ENCODE measurements around the gene LHFPL3. TPM values are rescaled to one million over a fixed set of nuclear protein-coding genes. Genes with fewer than 3 reads are reported as not detected.

LHFPL3 gene
- total RNA-seq, 1 experiment from 2014 or later, result not detected

DNA sequence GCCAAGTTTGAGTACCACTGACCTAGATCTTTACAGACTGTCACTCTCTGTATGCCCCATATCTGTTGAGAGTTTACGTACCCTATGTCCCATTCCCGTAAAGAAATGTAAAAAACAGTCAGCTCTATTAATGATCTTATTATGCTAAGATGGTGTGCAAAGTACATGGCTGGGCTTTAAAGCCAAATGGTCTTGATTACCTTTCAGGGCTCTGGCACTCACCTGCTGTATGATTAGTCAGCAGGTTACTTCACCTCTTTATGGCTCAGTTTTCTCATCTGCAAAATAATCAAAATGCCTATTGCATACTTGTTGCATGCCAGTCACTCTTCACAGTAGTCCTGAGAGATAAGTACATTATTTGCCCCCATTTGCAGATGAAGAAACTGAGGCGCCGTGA is 54.2 kb downstream of the LHFPL3 start:
- Histone ChIP-seq H3K4me3 (ENCODE audit: low read length) (no peak overlapping the region), H3K9me2 (replicated peaks; ENCODE audit: insufficient read depth, low read length) (no peaks in the 10 kb centered on the region), H4K20me1 (ENCODE audit: insufficient read depth, low read depth, low read length) (no peaks in the 10 kb centered on the region), H3K9ac (ENCODE audit: low read length) (no peak overlapping the region), H3K4me1 (ENCODE audit: low read length) (no peaks in the 10 kb centered on the region), H3K36me3 (ENCODE audit: insufficient read depth, low read length) (no peaks in the 10 kb centered on the region), H3K27me3 (ENCODE audit: low read length) (no peaks in the 10 kb centered on the region), H3K27ac (ENCODE audit: low read length) (no peak overlapping the region), H3K79me2 (ENCODE audit: low read length) (no peaks in the 10 kb centered on the region), H3K4me2 (ENCODE audit: low read depth, low read length, poor library complexity, severe bottlenecking) (no peak overlapping the region), H3K9me3 (ENCODE audit: low read length) (no peaks in the 10 kb centered on the region), H2AFZ (ENCODE audit: low read length) (no peak overlapping the region)
- DNase-seq, result no peak

DNA sequence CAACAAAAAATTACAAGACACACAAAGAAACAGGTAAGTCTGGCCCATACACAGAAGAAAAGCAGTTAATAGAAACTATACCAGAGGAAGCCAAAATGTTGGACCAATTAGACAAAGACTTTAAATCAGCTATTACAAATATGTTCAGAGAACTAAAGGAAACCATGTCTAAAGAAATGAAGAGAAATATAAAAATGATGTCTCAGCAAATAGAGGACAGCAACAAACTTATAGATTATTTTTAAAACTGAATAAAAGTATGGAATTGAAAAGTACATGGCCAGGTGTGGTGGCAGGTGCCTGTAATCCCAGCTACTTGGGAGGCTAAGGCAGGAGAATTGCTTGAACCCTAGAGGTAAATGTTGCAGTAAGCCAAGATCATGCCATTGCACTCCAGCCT is 58.5 kb downstream of the LHFPL3 start:
- Histone ChIP-seq H3K27me3 (ENCODE audit: low read length) (no peaks in the 10 kb centered on the region), H3K79me2 (ENCODE audit: low read length) (no peaks in the 10 kb centered on the region), H2AFZ (ENCODE audit: low read length) (no peak overlapping the region), H3K36me3 (ENCODE audit: insufficient read depth, low read length) (no peaks in the 10 kb centered on the region), H3K9me3 (ENCODE audit: low read length) (no peaks in the 10 kb centered on the region), H3K4me1 (ENCODE audit: low read length) (no peaks in the 10 kb centered on the region), H3K4me3 (ENCODE audit: low read length) (no peak overlapping the region), H3K4me2 (ENCODE audit: low read depth, low read length, poor library complexity, severe bottlenecking) (no peak overlapping the region), H4K20me1 (ENCODE audit: insufficient read depth, low read depth, low read length) (no peaks in the 10 kb centered on the region), H3K27ac (ENCODE audit: low read length) (no peak overlapping the region), H3K9ac (ENCODE audit: low read length) (no peak overlapping the region), H3K9me2 (replicated peaks; ENCODE audit: insufficient read depth, low read length) (no peaks in the 10 kb centered on the region; the same call in 1 of the 2 replicates)
- no peak for DNase-seq

DNA sequence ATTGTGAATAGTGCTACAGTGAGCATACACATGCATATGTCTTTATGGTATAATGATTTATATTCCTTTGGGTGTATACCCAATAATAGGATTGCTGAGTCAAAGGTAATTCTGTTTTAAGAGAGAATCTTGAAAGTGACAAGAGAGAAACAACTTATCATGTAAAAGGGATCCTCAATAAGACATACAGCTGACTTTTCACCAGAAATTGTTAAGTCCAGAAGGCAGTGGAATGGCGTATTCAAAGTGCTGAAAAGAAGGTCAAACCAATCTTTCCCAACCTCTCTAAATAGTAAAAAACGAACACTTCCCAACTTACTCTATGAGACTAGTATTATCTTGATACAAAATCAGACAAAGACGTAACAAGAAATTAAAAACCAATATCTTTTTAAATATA is 59.8 kb downstream of the LHFPL3 start:
- Histone ChIP-seq H3K4me1 (ENCODE audit: low read length) (no peaks in the 10 kb centered on the region), H3K36me3 (ENCODE audit: insufficient read depth, low read length) (no peaks in the 10 kb centered on the region), H4K20me1 (ENCODE audit: insufficient read depth, low read depth, low read length) (no peaks in the 10 kb centered on the region), H3K27ac (ENCODE audit: low read length) (no peak overlapping the region), H3K4me2 (ENCODE audit: low read depth, low read length, poor library complexity, severe bottlenecking) (no peak overlapping the region), H3K79me2 (ENCODE audit: low read length) (no peaks in the 10 kb centered on the region), H3K9me2 (replicated peaks; ENCODE audit: insufficient read depth, low read length) (no peaks in the 10 kb centered on the region; the same call in 1 of the 2 replicates), H2AFZ (ENCODE audit: low read length) (no peak overlapping the region), H3K4me3 (ENCODE audit: low read length) (no peak overlapping the region), H3K9me3 (ENCODE audit: low read length) (no peaks in the 10 kb centered on the region), H3K9ac (ENCODE audit: low read length) (no peak overlapping the region), H3K27me3 (ENCODE audit: low read length) (no peaks in the 10 kb centered on the region)
- DNase-seq, result no peak

DNA sequence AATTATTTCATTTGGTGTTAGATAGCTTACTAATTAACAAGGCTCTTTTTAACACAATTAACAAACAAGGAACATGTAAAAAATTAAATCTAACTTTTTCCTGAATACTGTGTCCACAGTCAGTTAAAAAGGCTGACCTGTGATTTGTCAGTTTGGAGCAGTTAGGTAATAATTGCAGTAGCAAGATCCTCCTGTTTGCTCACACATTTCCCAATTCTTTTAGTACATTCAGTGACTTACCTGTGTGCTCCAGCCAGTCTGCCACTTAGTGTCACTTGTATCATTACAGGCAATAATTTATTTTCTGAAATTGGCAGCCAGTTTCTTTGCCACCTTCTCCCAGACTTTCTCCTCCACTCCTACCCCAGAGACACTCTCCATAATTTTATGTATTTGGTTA is 66.8 kb downstream of the LHFPL3 start:
- Histone ChIP-seq H3K36me3 (ENCODE audit: insufficient read depth, low read length) (no peaks in the 10 kb centered on the region), H3K4me1 (ENCODE audit: low read length) (no peaks in the 10 kb centered on the region), H2AFZ (ENCODE audit: low read length) (no peak overlapping the region), H3K27me3 (ENCODE audit: low read length) (no peaks in the 10 kb centered on the region), H3K79me2 (ENCODE audit: low read length) (no peaks in the 10 kb centered on the region), H3K4me2 (ENCODE audit: low read depth, low read length, poor library complexity, severe bottlenecking) (no peak overlapping the region), H3K9ac (ENCODE audit: low read length) (no peak overlapping the region), H3K9me2 (replicated peaks; ENCODE audit: insufficient read depth, low read length) (no peaks in the 10 kb centered on the region), H3K9me3 (ENCODE audit: low read length) (no peaks in the 10 kb centered on the region), H3K27ac (ENCODE audit: low read length) (no peak overlapping the region), H3K4me3 (ENCODE audit: low read length) (no peak overlapping the region), H4K20me1 (ENCODE audit: insufficient read depth, low read depth, low read length) (no peaks in the 10 kb centered on the region)
- DNase-seq, result no peak

DNA sequence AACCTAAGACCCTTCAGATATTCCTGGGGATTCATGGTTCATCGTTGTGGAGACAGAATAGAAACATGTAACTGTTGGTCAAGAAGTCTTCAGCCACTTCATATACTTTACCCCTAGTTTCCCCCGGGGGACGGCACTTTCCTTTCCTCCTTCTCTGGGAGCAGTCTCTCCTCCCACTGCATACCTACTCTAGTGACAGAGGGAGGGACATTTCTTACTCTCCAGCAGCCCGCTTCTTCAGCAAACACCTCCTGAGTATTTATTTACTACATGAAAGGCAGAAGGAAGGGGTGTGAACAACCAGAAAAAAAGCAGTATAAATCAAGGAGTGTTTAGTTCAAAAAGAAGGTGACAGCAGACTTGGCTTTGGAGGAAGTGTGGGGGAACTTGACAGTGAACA is 69.0 kb downstream of the LHFPL3 start:
- no peak overlapping the region for H3K9ac ChIP-seq (ENCODE audit: low read length)
- no peaks in the 10 kb centered on the region for H4K20me1 ChIP-seq (ENCODE audit: insufficient read depth, low read depth, low read length)
- H3K9me3 ChIP-seq (ENCODE audit: low read length), result no peaks in the 10 kb centered on the region
- H3K27me3 ChIP-seq (ENCODE audit: low read length), result no peaks in the 10 kb centered on the region
- DNase-seq, result no peak
- H3K27ac ChIP-seq (ENCODE audit: low read length), result no peak overlapping the region
- H3K9me2 ChIP-seq (replicated peaks; ENCODE audit: insufficient read depth, low read length), result no peaks in the 10 kb centered on the region
- no peak overlapping the region for H3K4me3 ChIP-seq (ENCODE audit: low read length)
- H3K4me2 ChIP-seq (ENCODE audit: low read depth, low read length, poor library complexity, severe bottlenecking), result no peak overlapping the region
- no peaks in the 10 kb centered on the region for H3K79me2 ChIP-seq (ENCODE audit: low read length)
- H3K36me3 ChIP-seq (ENCODE audit: insufficient read depth, low read length), result no peaks in the 10 kb centered on the region
- H2AFZ ChIP-seq (ENCODE audit: low read length), result no peak overlapping the region
- no peaks in the 10 kb centered on the region for H3K4me1 ChIP-seq (ENCODE audit: low read length)

DNA sequence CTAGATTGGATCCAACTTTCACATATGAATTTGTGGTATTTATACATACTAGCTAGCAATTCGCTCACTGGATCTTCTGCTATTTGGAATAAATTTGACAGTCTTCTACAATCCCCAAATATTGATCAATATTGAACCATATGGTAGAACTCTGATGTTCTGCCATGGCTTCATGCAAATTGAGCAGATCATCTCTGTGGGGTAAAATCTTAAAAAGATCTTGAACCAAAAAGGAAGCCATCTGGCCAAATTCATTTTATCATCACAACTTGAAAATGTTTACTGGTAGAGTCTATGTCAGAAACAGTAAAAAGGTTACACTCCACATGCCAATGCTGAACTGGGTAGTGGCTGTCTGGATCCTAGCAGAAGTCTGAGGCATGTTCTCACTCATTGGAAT is 80.0 kb downstream of the LHFPL3 start:
- H2AFZ ChIP-seq (ENCODE audit: low read length), result no peak overlapping the region
- no peak overlapping the region for H3K27ac ChIP-seq (ENCODE audit: low read length)
- H3K79me2 ChIP-seq (ENCODE audit: low read length), result no peaks in the 10 kb centered on the region
- H4K20me1 ChIP-seq (ENCODE audit: insufficient read depth, low read depth, low read length), result no peaks in the 10 kb centered on the region
- no peak for DNase-seq
- no peak overlapping the region for H3K4me3 ChIP-seq (ENCODE audit: low read length)
- H3K4me2 ChIP-seq (ENCODE audit: low read depth, low read length, poor library complexity, severe bottlenecking), result no peak overlapping the region
- H3K27me3 ChIP-seq (ENCODE audit: low read length), result no peaks in the 10 kb centered on the region
- no peaks in the 10 kb centered on the region for H3K9me2 ChIP-seq (replicated peaks; ENCODE audit: insufficient read depth, low read length)
- H3K9ac ChIP-seq (ENCODE audit: low read length), result no peak overlapping the region
- H3K36me3 ChIP-seq (ENCODE audit: insufficient read depth, low read length), result no peaks in the 10 kb centered on the region
- no peaks in the 10 kb centered on the region for H3K4me1 ChIP-seq (ENCODE audit: low read length)
- no peaks in the 10 kb centered on the region for H3K9me3 ChIP-seq (ENCODE audit: low read length)

DNA sequence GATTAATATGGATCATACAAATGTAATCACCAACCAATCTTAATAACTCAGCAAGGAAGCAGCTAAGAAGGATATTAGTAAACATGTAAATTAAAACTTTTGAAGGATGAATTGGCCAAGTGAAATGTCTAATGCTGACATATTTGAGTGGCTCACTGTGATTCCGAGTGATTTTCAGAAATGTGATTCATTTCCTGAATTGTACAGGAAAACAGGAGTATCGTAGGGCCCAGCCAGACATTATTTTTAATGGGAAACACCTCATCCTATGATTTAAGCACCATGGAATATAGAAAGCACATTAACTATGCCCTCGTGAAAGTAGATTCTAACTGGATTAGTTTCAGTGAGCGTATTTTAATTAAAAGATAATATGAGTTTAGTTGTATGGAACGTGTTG is 82.3 kb downstream of the LHFPL3 start:
- no peak overlapping the region for H2AFZ ChIP-seq (ENCODE audit: low read length)

DNA sequence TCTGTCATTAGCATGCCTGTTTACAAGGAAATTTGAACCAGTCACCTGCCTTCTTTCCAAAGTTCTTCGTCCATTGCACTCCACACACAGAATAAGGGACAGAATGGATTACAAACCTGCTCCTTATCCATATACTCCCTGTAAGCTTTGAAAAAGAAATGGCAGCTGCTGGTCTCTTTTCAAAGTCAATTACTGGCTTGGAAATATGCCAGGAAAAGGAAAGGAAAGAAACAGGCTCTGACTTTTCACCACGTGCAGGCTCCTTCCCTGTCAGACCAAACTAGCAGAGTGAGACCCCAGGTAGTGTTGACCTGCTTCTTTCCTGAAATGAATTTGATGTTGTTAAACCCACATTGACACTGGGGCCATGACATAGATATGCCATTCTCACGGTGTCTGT is 84.5 kb downstream of the LHFPL3 start:
- no peak overlapping the region for H3K4me2 ChIP-seq (ENCODE audit: low read depth, low read length, poor library complexity, severe bottlenecking)
- H3K9me3 ChIP-seq (ENCODE audit: low read length), result no peaks in the 10 kb centered on the region
- H3K4me3 ChIP-seq (ENCODE audit: low read length), result no peak overlapping the region

More for the DNA sequence above, 82.3 kb downstream of the LHFPL3 start:
- no peak overlapping the region for H3K4me3 ChIP-seq (ENCODE audit: low read length)
- H3K27ac ChIP-seq (ENCODE audit: low read length), result no peak overlapping the region
- H3K9ac ChIP-seq (ENCODE audit: low read length), result no peak overlapping the region
- H3K36me3 ChIP-seq (ENCODE audit: insufficient read depth, low read length), result no peaks in the 10 kb centered on the region
- H3K4me1 ChIP-seq (ENCODE audit: low read length), result no peaks in the 10 kb centered on the region
- DNase-seq, result no peak
- no peaks in the 10 kb centered on the region for H3K9me2 ChIP-seq (replicated peaks; ENCODE audit: insufficient read depth, low read length)
- H3K4me2 ChIP-seq (ENCODE audit: low read depth, low read length, poor library complexity, severe bottlenecking), result no peak overlapping the region
- H3K27me3 ChIP-seq (ENCODE audit: low read length), result no peaks in the 10 kb centered on the region
- no peaks in the 10 kb centered on the region for H4K20me1 ChIP-seq (ENCODE audit: insufficient read depth, low read depth, low read length)
- no peaks in the 10 kb centered on the region for H3K9me3 ChIP-seq (ENCODE audit: low read length)
- H3K79me2 ChIP-seq (ENCODE audit: low read length), result no peaks in the 10 kb centered on the region

DNA sequence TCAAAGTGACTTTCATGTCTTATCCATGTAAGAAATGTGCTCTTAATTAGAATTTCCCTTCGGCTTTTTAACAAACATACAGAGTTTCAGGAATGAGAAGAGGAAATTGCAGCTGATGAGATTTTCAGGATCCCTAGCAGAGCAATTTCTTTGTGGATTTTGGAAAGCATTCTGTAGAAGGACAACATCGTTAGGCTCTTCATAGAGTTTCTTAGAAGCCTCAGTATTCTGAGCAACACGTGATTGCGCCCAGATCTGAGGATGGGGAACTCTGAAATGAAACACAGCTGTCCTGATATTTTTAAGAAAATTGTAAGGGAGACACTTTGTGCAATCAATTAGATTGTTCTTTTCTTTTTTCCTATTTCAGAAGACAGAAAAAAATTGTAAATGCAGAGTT is 85.8 kb downstream of the LHFPL3 start:
- no peaks in the 10 kb centered on the region for H3K79me2 ChIP-seq (ENCODE audit: low read length)
- H3K4me3 ChIP-seq (ENCODE audit: low read length), result no peak overlapping the region
- no peaks in the 10 kb centered on the region for H3K27me3 ChIP-seq (ENCODE audit: low read length)
- H3K9ac ChIP-seq (ENCODE audit: low read length), result no peak overlapping the region
- no peaks in the 10 kb centered on the region for H3K4me1 ChIP-seq (ENCODE audit: low read length)
- H3K9me3 ChIP-seq (ENCODE audit: low read length), result no peaks in the 10 kb centered on the region
- no peak overlapping the region for H3K4me2 ChIP-seq (ENCODE audit: low read depth, low read length, poor library complexity, severe bottlenecking)
- no peak overlapping the region for H2AFZ ChIP-seq (ENCODE audit: low read length)
- no peaks in the 10 kb centered on the region for H4K20me1 ChIP-seq (ENCODE audit: insufficient read depth, low read depth, low read length)
- H3K36me3 ChIP-seq (ENCODE audit: insufficient read depth, low read length), result no peaks in the 10 kb centered on the region
- no peak overlapping the region for H3K27ac ChIP-seq (ENCODE audit: low read length)
- DNase-seq, result no peak
- no peaks in the 10 kb centered on the region for H3K9me2 ChIP-seq (replicated peaks; ENCODE audit: insufficient read depth, low read length)

More for the DNA sequence above, 84.5 kb downstream of the LHFPL3 start:
- H3K79me2 ChIP-seq (ENCODE audit: low read length), result no peaks in the 10 kb centered on the region
- no peak overlapping the region for H2AFZ ChIP-seq (ENCODE audit: low read length)
- H4K20me1 ChIP-seq (ENCODE audit: insufficient read depth, low read depth, low read length), result no peaks in the 10 kb centered on the region
- H3K27ac ChIP-seq (ENCODE audit: low read length), result no peak overlapping the region
- H3K4me1 ChIP-seq (ENCODE audit: low read length), result no peaks in the 10 kb centered on the region
- no peaks in the 10 kb centered on the region for H3K36me3 ChIP-seq (ENCODE audit: insufficient read depth, low read length)
- no peak for DNase-seq
- no peaks in the 10 kb centered on the region for H3K27me3 ChIP-seq (ENCODE audit: low read length)
- no peaks in the 10 kb centered on the region for H3K9me2 ChIP-seq (replicated peaks; ENCODE audit: insufficient read depth, low read length)
- H3K9ac ChIP-seq (ENCODE audit: low read length), result no peak overlapping the region
